K562 (cell line): ENCODE measurements around the gene SLC22A7. TPM values are rescaled to one million over a fixed set of nuclear protein-coding genes. Genes with fewer than 3 reads are reported as not detected.

Experiments
- ATF2 ChIP-seq: sonication (generic); formaldehyde crosslinking; IDR thresholded peaks from 2 replicates; pipeline ENCODE4 v1.8.1; 2022; ENCODE audit warnings: missing genetic modification reagents
- DIDO1 ChIP-seq: fragments of 450-650 bp; IDR thresholded peaks from 2 replicates; pipeline ENCODE4 v1.6.1; 2016; ENCODE audit warnings: low read depth, missing biosample characterization, missing genetic modification characterization
- DPF2 ChIP-seq: fragments of 450-650 bp; IDR thresholded peaks from 2 replicates; pipeline ENCODE4 v1.6.1; 2016
- ETS2 ChIP-seq: IDR thresholded peaks from 2 replicates; pipeline ENCODE4 v1.6.1; 2016; ENCODE audit warnings: borderline replicate concordance, missing genetic modification characterization, mild to moderate bottlenecking, moderate library complexity, missing compliant biosample characterization; ENCODE audit not compliant: poor library complexity, severe bottlenecking
- ETV6 ChIP-seq, 3 experiments: fragments of 150-350 bp in 1 of 3; sonication (generic) in 1 of 3; formaldehyde crosslinking in 1 of 3; IDR thresholded peaks; 2 replicates each; pipeline versions ENCODE4 v1.6.1 to v1.8.0; 2014 to 2022; ENCODE audit warnings: borderline replicate concordance in 2 of 3, low read depth in 2 of 3, antibody characterized with exemption in 1 of 3, low read length in 1 of 3, mild to moderate bottlenecking in 1 of 3, missing genetic modification reagents in 1 of 3
- FOS ChIP-seq: IDR thresholded peaks from 3 replicates; pipeline ENCODE4 v1.6.1; 2011; ENCODE audit not compliant: insufficient read length; ENCODE audit errors: extremely low read depth
- MYBL2 ChIP-seq, 2 experiments: fragments of 450-650 bp in 1 of 2; sonication (generic) in 1 of 2; formaldehyde crosslinking in 1 of 2; IDR thresholded peaks; 2 replicates each; pipeline versions ENCODE4 v1.6.1 to v1.8.1; 2017 to 2022; ENCODE audit warnings: borderline replicate concordance in 1 of 2, inconsistent platforms in 1 of 2, low read depth in 1 of 2, mild to moderate bottlenecking in 1 of 2, missing genetic modification reagents in 1 of 2, moderate library complexity in 1 of 2
- NFIC ChIP-seq: fragments of 450-650 bp; IDR thresholded peaks from 2 replicates; pipeline ENCODE4 v1.6.1; 2017; ENCODE audit warnings: mild to moderate bottlenecking, inconsistent platforms
- PHTF2 ChIP-seq: fragments of 250-450 bp; sonication (Bioruptor Pico); IDR thresholded peaks from 2 replicates; pipeline ENCODE4 v1.5.0; 2021; ENCODE audit warnings: mild to moderate bottlenecking
- STAT5A ChIP-seq: IDR thresholded peaks from 2 replicates; pipeline ENCODE4 v1.6.1; 2012; ENCODE audit warnings: low read length, inconsistent platforms, borderline replicate concordance
- TEAD1 ChIP-seq, 2 experiments: fragments of 450-650 bp in 1 of 2; sonication (generic) in 1 of 2; formaldehyde crosslinking; IDR thresholded peaks; 2 replicates each; pipeline versions ENCODE4 v1.4.0 to v1.8.0; 2020 to 2022; ENCODE audit warnings: mild to moderate bottlenecking in 2 of 2, missing genetic modification reagents in 1 of 2
- THRB ChIP-seq: fragments of 450-650 bp; formaldehyde crosslinking; conservative IDR thresholded peaks from 2 replicates; pipeline ENCODE4 v1.4.0; 2022; ENCODE audit warnings: mild to moderate bottlenecking, missing genetic modification characterization
- TRIM28 ChIP-seq: fragments of 450-650 bp; IDR thresholded peaks from 2 replicates; pipeline ENCODE4 v1.6.1; 2017
- XRCC3 ChIP-seq: fragments of 450-650 bp; IDR thresholded peaks from 2 replicates; pipeline ENCODE4 v1.6.1; 2017; ENCODE audit warnings: mild to moderate bottlenecking, moderate library complexity
- ZNF551 ChIP-seq: fragments of 250-450 bp; sonication (Bioruptor Pico); IDR thresholded peaks from 2 replicates; pipeline ENCODE4 v1.5.0; 2021; ENCODE audit warnings: mild to moderate bottlenecking, moderate library complexity
- ZNF589 ChIP-seq: fragments of 200-800 bp; sonication (Bioruptor generic); IDR thresholded peaks from 2 replicates; pipeline ENCODE4 v1.6.1; 2016; ENCODE audit warnings: low read depth, missing genetic modification characterization, missing compliant biosample characterization
- ZNF592 ChIP-seq: fragments of 450-650 bp; IDR thresholded peaks from 2 replicates; pipeline ENCODE4 v1.6.1; 2017; ENCODE audit warnings: antibody characterized with exemption, mild to moderate bottlenecking
- ZNF668 ChIP-seq: fragments of 250-450 bp; sonication (Bioruptor Pico); IDR thresholded peaks from 2 replicates; pipeline ENCODE4 v1.8.0; 2022; ENCODE audit warnings: mild to moderate bottlenecking, inconsistent platforms
- ZNF780A ChIP-seq: fragments of 250-450 bp; sonication (Bioruptor Pico); IDR thresholded peaks from 2 replicates; pipeline ENCODE4 v1.5.0; 2021; ENCODE audit warnings: mild to moderate bottlenecking
- ZNF79 ChIP-seq: fragments of 250-450 bp; sonication (Bioruptor Pico); IDR thresholded peaks from 2 replicates; pipeline ENCODE4 v1.4.0; 2020; ENCODE audit warnings: low read depth, mild to moderate bottlenecking, moderate library complexity
- polyA plus RNA-seq, 8 experiments: library from polyadenylated mRNA; depleted of rRNA in 4 of 8; stranded (reverse) in 5 of 8; unstranded in 3 of 8; fragments of >200 nt; fragmentation: Nextera tagmentation in 2 of 8; fragmentation: Illumina TruSeq in 1 of 8; extraction: Ambion mirVana in 2 of 8; extraction: Trizol in 1 of 8; gene quantifications; 2 replicates each; pipeline versions ENCODE4 v1.2.1 to v1.2.3, GENCODE V29; 2011 to 2014; ENCODE audit warnings: inconsistent platforms in 1 of 8, missing spikeins in 1 of 8
- total RNA-seq, 7 experiments: library from RNA; depleted of rRNA in 6 of 7; stranded (reverse); fragments of >200 nt in 6 of 7; fragmentation: Illumina TruSeq in 2 of 7; extraction: Trizol in 2 of 7; gene quantifications; 2 replicates each; pipeline versions ENCODE4 v1.2.1 to v1.2.3, GENCODE V29; 2011 to 2021; ENCODE audit warnings: low replicate concordance in 1 of 7
- TF ChIP-seq, protein P1 (sequence below): fragments of 250-450 bp; sonication (Bioruptor Pico); IDR thresholded peaks from 2 replicates; pipeline ENCODE4 v1.6.1; 2021; ENCODE audit warnings: mild to moderate bottlenecking

SLC22A7 gene
- total and polyA plus RNA-seq, 9 of the 15 experiments (the other 6 are each of a cell fraction or from before 2014, with no cell fraction given): not detected

DNA sequence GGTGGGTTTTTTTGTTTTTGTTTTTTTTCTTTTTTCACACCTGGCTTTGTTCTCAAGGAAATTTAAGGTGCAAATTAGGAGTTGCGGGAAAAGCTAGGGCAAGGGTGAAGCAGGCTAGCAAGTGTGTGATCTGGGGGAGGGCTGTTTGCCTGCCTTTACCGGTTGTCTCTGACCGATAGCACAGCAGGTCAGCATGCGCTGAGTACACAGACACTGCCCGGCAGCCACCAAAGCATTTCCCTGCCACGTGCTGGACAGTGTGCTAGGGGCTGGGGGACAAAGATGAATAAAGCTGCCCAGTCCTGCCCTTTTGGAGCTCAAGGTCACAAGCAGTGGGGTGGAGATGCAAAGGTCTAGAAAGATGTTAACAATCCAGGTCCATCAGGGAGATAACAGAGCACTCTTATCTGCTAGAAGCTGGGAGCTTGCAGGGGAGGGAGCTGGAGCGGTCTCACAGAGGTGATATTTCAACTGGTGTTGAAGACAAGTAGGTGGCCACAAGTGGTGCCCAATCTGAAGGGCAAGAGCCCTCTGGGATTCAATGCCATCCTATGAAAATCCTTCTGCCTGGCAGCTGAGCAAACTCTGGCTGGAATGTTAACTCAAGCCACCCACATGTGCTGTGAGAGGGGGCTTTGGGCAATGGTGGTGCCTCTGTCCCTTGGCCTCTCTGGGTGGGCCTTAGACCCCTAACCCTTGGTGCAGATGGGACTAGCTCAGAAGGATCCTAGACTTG is 30.3 kb upstream of the SLC22A7 start (continued):
- TF ChIP-seq ZNF589 (no peak), THRB (CRISPR knock-in tag) (no peak), DIDO1 (no peak), FOS (no peak), PHTF2 (CRISPR knock-in tag) (no peak), TEAD1 (CRISPR knock-in tag; IDR thresholded peaks at IDR 0.05) (no peak), ETV6 (IDR thresholded peaks at IDR 0.05; ENCODE audit: borderline replicate concordance in 1 of 2, low read depth in 2 of 2, low read length in 1 of 2) (no peak), ETV6 (CRISPR knock-in tag; IDR thresholded peaks at IDR 0.05; ENCODE audit: borderline replicate concordance) (no peak), ZNF668 (CRISPR knock-in tag) (no peak), ATF2 (CRISPR knock-in tag) (no peak), DPF2 (peak; percentile 90), NFIC (peak; percentile 40; the same call in 1 of the 2 replicates), ZNF780A (CRISPR knock-in tag) (no peak), TRIM28 (no peak), STAT5A (no peak), ZNF551 (CRISPR knock-in tag) (no peak), ZNF79 (CRISPR knock-in tag) (no peak), ZNF592 (no peak), MYBL2 (IDR thresholded peaks at IDR 0.05; ENCODE audit: low read depth) (no peak), MYBL2 (CRISPR knock-in tag; IDR thresholded peaks at IDR 0.05; ENCODE audit: borderline replicate concordance) (no peak), ETS2 (tag) (no peak), XRCC3 (no peak)
- TF ChIP-seq, protein P1, sequence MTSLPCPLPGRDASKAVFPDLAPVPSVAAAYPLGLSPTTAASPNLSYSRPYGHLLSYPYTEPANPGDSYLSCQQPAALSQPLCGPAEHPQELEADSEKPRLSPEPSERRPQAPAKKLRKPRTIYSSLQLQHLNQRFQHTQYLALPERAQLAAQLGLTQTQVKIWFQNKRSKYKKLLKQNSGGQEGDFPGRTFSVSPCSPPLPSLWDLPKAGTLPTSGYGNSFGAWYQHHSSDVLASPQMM (CRISPR knock-in tag): no peak
